Putamen (tissue), 1 donor: ENCODE measurements around the gene CNNM4.

Experiments
- DNase-seq: peaks from one replicate; pipeline ENCODE4 v3.0.0-alpha.2; 2016; ENCODE audit warnings: low spot score

Gene CNNM4

DNA sequence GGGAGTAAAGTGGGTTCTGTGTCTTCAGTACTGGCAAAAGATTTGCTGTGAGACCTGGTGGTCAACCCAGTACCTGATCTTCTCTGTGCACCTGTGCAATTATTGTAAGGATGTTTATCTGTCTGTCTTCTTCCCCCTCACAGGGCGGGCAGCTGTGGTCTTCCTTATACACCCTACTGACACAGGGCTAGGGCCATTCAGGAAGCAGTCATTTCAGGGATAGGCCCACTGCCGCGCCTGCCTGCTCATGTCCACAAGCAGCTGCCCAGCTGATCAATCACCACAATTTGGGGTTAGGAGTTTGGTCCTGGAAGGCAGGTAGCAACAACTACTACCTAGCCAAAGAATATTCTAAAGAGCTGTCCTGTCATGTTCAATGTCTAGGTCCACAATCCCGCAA is 1.2 kb upstream of the CNNM4 start:
- DNase-seq, result no peak

DNA sequence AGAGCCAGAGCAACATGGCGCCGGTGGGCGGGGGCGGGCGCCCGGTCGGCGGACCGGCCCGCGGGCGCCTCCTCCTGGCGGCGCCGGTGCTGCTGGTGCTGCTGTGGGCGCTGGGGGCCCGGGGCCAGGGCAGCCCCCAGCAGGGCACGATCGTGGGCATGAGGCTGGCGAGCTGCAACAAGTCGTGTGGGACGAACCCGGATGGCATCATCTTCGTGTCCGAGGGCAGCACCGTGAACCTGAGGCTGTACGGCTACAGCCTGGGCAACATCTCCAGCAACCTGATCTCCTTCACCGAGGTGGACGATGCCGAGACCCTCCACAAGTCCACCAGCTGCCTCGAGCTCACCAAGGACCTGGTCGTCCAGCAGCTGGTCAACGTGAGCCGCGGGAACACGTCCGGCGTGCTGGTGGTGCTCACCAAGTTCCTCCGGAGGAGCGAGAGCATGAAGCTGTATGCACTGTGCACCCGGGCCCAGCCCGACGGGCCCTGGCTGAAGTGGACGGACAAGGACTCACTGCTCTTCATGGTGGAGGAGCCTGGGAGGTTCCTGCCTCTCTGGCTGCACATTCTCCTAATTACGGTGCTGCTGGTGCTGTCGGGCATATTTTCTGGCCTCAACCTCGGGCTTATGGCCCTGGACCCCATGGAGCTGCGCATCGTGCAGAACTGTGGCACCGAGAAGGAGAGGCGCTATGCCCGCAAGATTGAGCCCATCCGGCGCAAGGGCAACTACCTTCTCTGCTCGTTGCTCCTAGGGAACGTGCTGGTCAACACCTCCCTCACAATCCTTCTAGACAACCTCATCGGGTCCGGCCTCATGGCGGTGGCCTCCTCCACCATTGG is 507 bp downstream of the CNNM4 start:
- no peak for DNase-seq

DNA sequence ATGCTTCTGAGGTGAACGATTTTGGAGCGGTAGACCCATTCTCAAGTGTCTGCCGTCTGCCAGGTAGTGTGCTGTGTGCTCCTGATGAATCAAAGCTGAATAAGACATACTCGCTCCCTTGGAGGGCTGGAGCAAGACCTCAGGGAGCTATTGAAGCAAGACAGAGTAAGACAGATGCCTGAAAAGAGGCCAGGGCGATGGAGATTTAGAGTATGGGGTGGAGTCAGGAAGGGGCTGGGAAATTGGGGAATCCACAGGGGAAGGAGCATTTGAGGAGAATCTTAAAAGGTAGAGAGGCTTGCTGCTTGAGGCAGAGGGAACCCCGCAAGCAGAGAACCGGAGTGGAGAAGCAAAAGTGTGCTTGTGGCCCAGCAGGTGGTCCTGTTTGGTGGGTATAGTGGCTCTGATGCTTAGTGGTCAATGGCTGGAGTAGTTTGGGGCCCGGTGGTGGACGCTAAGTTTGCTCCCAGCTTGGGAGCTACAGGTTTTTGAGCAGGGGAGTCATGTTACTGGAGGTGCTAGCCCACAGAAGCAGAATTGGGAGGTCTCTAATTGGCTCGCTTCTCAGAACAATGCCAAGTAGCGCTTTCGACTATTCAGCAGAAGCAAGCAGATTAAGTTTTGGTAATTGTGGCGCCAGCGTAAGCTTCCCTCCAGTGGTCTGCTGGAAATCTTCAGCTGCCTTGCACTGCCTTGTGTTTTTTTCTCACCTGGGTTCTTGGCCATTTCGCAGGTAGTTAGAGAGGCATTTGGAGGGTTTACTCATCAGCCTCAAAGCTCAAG is 2.0 kb downstream of the CNNM4 start:
- no peak for DNase-seq

DNA sequence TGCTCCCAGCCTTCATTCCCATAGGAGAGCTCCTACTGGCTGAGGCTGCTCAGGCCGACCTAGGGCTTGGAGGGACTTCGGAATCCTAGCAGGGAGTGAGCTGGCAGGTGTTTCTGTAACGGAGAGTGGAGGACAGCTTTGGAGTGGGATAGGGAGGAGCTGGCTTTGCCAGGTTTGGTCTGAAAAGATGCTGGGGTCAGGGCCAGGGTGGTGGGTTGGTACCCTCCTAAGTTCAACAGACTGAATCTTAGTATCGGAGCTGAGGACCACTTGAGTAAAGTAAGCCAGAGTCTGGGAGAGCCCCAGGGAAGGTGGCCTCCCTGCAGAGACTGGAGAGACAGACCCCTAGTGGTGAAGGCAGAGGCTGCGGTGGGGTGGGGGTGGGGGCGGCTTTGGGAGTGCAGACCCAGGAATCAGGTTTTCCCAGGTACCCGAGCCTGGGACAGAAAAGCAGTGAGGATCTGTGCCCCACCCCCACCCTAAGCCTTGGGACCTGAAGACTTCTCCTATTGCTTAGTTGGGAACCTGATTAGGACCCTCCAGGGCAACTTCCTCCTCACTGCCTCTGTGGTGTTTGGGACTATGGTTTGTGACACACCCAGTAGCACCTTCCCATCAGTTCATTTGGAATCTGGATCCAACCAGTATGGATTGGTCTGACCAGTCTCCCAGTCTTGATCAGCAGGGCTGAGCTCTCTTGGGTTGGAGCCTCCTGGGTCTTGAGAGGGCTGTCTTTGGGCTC is 3.0 kb downstream of the CNNM4 start:
- DNase-seq, result no peak

DNA sequence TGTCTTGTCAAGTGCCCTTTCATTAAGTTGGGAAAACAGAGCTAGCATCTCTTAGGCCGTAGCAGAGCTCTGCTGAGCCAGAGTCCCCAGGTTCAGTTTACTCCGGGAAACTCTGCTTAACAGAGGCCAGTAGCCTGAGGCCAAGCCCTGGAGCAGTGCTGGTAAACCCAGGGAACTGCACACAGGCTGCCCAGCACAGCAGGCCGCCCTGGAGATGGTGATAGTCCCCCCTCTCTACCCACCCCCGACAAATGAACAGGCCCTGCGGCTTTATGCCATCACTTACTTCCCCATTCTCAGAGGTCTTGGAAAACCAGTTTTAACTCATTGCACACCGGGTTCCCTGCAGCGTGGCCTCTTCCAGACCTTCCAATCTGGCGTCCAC is 3.5 kb downstream of the CNNM4 start:
- no peak for DNase-seq

DNA sequence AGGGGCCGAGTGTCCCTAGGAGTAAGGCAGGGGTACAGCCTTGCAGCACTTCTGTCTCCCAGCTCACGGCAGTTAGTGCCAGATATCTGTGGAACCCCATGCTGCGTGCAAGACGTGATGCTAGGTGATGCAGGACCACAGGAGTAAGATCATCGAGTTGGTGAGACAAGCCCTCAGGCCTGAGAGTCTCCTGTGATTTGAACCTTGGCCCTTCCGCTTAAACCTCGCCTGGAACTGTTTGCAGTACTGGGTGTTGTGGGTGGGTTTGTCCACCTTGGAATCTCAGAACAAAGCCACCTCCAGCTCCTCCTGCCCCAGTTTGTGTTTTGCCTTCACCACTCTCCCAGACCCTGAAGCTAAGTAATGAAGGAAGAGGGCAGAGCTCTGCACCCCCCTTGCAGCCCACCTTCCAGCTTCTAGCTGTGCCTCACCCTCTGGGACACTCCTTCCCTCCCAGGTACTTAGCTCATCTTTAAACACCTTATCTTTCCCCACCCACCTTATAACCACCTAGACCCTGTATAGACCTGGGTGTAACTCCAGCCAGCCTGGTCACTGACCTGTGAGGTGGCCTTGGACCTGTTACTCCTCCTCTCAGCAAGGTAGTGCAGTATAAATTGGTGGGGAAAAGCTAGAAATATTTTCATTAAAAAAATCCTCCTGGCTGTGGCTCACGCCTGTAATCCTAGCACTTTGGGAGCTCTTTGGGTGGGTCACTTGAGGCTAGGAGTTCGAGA is 6.6 kb downstream of the CNNM4 start:
- no peak for DNase-seq

DNA sequence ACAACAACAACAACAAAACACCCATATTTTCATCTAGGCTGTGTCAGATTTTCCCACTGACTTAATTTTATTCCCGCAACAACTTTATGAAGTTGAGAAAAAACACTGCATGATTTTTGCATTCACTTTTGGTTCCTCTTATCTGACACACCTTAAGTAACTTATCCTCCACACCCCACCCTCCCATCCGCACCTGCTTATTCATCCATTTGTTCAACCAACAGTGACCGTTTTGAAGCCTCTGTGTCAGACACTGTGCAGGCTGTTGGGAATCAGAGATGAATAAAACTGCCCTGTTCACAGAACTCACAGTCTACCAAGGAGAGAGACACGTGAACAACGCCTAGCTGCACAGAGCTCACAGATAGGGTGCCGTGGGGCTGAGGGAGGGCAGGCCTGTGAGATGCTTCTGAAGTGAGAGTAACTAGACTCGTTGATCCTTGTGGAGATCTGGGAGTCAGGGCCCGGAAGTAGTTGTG is 7.4 kb downstream of the CNNM4 start:
- no peak for DNase-seq

DNA sequence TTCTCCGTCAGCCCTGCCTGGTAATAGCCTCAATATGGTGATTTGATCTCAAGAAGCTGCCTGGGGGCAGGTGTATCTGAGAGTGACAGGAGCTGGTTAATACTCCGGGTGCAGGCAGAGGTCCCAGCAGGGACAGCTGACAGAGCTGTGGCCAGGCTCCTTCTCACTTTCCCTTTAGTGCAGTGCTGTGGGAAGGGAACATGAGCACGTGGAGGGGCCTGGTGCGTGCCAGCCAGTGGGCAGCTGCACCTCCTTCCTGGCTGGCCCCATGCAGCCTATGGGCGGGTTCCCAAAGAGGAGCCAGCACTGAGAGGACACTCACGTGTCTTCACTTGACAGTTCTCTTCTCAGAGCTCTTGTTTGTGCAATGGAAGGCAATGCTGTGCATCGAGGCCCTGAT is 9.1 kb downstream of the CNNM4 start:
- DNase-seq, result no peak

DNA sequence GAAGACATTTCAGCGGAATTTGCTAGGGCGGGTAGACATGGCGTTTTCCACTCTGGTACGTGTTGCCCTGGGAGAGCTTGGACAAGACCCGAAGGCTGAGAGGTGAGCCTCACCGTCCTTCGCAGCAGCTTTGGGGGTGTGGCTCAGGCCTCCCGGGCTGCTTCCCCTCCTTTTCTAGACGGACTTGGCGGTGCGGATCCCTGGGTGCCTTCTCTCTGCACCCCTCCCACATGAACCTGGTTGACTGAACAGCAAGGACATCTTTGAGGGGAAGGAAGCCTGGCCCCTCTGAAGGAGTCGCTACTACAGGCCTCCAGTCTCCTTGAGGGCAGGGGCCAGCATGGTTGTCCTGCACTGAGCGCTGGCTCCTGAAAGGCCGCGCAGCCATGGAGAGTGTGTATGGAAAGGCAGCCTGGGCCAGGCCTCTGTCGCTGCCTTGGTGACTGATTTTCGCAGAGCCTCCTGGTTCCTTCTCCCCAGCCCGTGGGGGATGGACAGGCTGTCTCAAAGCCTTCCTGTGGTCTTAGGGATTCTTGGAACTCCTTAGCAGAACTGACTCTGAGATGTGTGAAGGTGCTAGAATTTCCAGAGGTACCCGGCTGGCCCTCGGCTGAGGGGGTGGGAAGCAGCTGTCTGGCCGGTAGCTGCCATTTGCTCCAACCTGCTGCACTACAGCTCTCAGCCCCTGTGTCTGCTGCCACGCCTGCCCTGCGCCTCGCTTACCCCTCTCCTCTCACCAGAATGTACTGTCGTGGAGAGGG is 9.9 kb downstream of the CNNM4 start:
- DNase-seq, result no peak

DNA sequence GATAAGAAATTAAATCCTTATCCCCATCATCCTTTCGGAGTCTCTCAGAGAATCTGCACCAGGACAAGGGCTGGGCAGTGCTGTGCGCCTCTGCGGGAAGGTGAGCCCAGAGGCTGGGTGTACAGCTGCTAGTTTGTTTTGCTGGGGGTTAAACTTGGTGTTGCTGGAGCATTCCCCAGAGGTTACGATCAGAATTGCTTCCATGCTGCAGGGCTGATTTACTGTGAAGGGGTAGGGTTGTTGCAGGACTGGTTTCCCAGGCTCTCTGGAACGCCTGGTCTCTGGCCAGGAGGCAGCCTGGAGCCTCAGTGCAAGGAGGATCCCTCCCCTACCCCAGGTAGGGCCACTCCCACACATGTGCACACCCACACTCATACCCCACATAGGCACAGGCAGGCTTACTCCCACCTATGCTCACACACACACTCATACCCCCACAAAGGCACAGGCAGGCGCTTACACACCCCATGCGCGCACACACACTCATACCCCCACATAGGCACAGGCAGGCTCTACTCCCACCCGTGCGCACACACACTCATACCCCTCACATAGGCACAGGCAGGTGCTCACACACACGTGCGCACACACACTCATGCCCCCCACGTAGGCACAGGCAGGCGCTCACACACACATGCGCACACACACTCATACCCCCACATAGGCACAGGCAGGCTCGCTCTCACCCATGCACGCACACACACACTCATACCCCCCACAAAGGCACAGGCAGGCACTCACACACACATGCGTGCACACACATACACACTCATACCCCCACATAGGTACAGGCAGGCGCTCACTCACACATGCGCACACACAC is 11.3 kb downstream of the CNNM4 start:
- no peak for DNase-seq

DNA sequence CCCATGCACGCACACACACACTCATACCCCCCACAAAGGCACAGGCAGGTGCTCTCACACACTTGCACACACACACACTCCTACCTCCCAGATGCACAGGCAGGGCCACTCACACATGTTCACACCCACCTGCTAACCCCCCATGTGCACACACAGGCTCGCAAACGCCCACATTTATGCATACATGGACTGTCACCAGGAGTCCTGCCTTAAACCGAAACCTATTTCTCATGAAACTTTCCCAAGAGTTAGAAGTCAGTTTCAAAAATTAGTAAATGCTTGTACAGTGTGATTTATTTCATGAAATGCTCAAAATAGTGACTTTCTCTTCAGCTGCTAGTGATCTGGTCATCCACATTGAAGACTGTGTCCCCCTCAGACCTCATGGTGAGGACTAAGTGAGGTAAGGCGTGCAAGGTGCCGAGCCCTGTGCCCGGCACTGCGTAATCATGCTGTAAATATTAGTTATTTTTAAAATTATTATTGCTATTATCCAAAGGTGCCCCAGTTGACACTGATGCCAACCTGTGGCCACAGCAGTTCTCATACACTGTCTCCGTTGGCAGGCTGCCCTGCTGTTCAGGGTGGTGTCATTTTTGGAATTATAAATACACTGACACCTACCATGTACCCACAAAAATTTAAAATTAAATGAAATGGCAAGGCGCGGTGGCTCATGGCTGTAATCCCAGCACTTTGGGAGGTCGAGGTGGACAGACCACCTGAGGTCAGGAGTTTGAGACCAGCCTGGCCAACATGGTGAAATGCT is 12.4 kb downstream of the CNNM4 start:
- no peak for DNase-seq

DNA sequence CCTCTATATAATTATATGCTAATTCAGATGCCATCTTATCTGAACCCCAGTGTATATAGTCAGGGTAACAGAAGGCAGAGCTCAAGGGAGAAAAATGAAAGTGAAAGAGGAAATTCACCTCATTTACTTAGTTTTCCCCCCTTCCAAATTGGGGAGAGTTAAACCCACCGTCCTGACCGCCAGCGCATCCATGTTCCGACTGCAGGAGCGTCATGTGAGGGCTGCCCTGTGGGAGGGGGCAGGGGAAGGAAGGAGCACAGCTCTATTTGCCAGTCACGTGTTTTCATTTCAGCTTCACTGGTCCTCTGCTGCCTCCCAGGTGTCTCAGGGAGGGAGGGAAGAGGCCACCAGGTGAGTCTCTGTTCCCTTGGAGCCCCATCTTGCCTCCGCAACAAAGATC is 13.2 kb downstream of the CNNM4 start:
- DNase-seq, result no peak

DNA sequence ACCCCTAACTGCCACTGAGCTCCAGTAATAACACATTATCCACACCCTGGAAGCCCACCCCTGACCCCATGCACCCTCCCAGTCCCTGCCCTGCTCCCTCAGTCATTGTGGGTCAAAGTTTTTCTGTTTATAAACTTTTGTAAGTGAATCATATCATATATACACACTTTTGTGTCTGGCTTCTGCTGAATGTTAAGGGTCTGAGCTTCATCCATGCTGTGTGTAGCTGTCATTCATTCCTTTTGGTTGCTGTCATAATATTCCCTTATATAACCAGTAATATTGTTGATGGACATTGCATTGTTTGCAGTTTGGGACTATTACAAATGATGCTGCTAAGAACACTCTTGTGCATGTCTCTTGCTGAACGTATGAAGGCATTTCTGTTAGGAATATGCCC is 14.5 kb downstream of the CNNM4 start:
- no peak for DNase-seq

DNA sequence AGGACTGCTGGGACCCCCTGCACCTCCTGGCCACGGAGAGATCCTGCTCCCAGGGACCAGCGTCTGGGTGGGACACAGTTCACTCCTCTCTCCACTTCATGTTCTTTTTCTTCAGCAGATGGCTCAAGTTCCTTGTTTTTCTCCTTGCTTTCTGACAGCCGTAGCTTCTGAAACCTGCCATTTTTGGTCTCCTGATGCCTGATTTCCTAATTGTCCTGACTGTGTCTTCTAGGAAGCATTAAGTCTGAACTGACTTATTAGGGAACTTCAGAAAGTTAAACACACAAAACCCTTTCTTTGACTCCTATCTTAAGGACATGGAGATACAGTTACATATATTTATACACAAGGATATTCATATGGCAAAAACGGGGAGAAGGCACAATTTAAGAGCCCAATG is 22.7 kb downstream of the CNNM4 start:
- DNase-seq, result no peak

DNA sequence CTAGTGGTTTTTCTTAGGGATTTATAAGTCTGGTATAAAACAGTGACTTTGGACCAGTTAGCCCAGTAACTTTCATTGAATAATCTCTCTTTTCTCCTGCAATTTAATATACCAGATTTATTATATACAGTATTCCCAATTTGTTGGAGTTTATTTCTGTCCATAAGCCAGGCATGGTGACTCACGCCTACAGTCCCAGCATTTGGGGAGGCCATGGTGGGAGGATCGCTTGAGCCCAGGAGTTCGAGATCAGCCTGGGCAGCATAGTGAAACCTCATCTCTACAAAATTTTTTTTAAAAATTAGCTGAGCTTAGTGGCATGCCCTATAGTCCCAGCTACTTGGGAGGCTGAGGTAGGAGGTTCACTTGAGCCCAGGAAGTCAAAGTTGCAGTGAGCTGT is 26.7 kb downstream of the CNNM4 start:
- no peak for DNase-seq

DNA sequence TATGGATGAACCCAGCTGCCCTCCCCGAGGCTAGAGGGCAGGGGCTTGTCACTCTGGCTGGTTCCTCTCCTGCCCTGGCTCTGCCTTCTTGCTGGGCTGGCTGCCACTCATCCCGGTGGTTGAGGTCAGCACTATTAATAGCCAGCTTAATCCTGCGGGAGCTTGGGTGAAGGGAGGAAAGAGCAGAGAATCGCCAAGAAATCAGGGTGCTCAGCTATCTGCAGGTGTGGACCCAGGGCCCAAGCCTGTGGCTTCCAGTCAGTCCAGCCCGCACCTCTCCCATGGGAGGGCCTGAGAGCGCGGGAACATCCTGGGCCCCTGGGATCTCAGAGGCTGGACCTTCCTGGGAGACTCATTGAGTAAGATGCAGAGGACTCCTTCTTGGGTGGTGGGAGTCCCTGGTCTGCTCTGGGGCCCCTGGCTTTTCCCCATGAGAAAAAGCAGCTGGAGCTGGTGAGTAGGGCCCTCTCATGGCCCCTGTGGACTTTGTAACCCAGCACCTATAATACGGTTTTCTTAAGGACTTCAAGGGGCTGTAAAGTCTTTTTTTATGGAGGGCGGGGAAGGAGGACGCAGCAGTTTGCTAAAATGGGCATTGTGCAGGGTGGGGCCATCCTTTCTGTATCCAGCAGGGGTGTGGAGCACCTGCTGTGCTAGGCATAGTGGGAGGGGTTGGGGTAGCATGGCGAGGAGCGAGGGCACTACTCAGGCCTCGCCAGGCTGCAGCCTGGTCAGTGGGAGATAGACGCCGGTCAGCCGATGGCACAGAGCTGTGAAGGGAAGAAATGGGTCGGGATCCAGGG is 27.9 kb downstream of the CNNM4 start:
- no peak for DNase-seq

DNA sequence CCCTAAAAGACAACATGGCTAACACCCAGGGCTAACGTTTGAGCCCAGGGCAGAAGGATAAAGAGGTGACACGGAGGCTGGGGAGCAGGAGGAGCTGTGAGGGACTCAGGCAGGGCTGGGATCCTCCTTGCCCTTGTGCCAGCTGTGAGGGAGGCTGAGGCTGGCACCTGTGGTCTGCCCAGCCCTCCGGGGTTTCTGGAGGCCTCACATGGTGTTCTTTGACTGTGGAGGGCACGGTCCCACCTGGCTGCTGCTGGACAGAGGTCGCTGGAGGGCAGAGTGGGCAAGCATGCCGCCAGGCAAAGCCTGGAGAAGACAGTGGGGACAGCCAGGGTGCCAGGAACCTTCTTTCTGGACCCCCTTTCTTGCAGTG is 28.5 kb downstream of the CNNM4 start:
- DNase-seq, result no peak
